IMR-90 (cell line): ENCODE results near the gene SNX14. TPM values are rescaled to one million over a fixed set of nuclear protein-coding genes. Genes with fewer than 3 reads are reported as not detected.

Experiments
- ATAC-seq: fragments of 200-7000 bp; cut with Tn5 transposase; 2 replicates; pipeline ENCODE4 v1.9.1; 2020; ENCODE audit warnings: low read depth, mild to moderate bottlenecking, moderate library complexity
- BruUV-seq: library from RNA; stranded (reverse); fragments of 400-500 nt; replicated peaks from 2 replicates; lab custom pipeline; 2021; lab: Mats Ljungman, UMichigan
- CTCF ChIA-PET: fragments of 300-600 bp; formaldehyde crosslinking; extraction: SDS; loops from one replicate; lab custom pipeline; 2021; ENCODE audit warnings: antibody characterized with exemption; lab: Yijun Ruan, JAX
- POLR2A ChIA-PET: fragments of 300-600 bp; sonication (Branson Sonifier 250); formaldehyde crosslinking; loops from one replicate; lab custom pipeline; 2022; ENCODE audit warnings: antibody characterized with exemption; ENCODE audit not compliant: unreplicated experiment; lab: Charles Lee
- DNase-seq: peaks from one replicate; pipeline ENCODE4 v3.0.0; 2013
- H2AFZ ChIP-seq: replicated peaks from 2 replicates; pipeline ENCODE3; 2013; ENCODE audit warnings: low read length, mild to moderate bottlenecking; ENCODE audit not compliant: poor library complexity
- H2AK5ac ChIP-seq: 2 replicates; pipeline ENCODE4 v1.6.1; 2013; ENCODE audit warnings: low read depth, low read length, inconsistent platforms
- H2AK9ac ChIP-seq: replicated peaks from 2 replicates; pipeline ENCODE3; 2013; ENCODE audit warnings: mild to moderate bottlenecking, low read depth, low read length, moderate library complexity; ENCODE audit not compliant: poor library complexity
- H2BK120ac ChIP-seq: 2 replicates; pipeline ENCODE4 v1.6.1; 2013; ENCODE audit warnings: low read depth, low read length, inconsistent platforms
- H2BK15ac ChIP-seq: 3 replicates; pipeline ENCODE4 v1.6.1; 2013; ENCODE audit warnings: low read depth, low read length, inconsistent platforms
- H2BK20ac ChIP-seq: 2 replicates; pipeline ENCODE4 v1.6.1; 2013; ENCODE audit warnings: low read depth, mild to moderate bottlenecking, inconsistent platforms, low read length, moderate library complexity
- H2BK5ac ChIP-seq: 2 replicates; pipeline ENCODE4 v1.6.1; 2013; ENCODE audit warnings: mild to moderate bottlenecking, low read depth, low read length, inconsistent platforms; ENCODE audit not compliant: poor library complexity, severe bottlenecking
- H3K14ac ChIP-seq: replicated peaks from 2 replicates; pipeline ENCODE4 v1.6.1; 2013; ENCODE audit warnings: low read depth, low read length, inconsistent platforms
- H3K18ac ChIP-seq: 2 replicates; pipeline ENCODE4 v1.6.1; 2013; ENCODE audit warnings: low read depth, low read length, control low read depth
- H3K23ac ChIP-seq: 2 replicates; pipeline ENCODE4 v1.6.1; 2013; ENCODE audit warnings: low read depth, low read length, inconsistent platforms
- H3K27ac ChIP-seq: 2 replicates; pipeline ENCODE4 v1.5.1; 2013; ENCODE audit warnings: mild to moderate bottlenecking, control low read depth, low read length; ENCODE audit not compliant: insufficient read depth
- H3K27me3 ChIP-seq: 2 replicates; pipeline ENCODE4 v1.6.1; 2013; ENCODE audit warnings: low read length; ENCODE audit not compliant: control insufficient read depth, insufficient read depth
- H3K36me3 ChIP-seq: 2 replicates; pipeline ENCODE4 v1.6.1; 2013; ENCODE audit warnings: low read length, mixed read lengths; ENCODE audit not compliant: control insufficient read depth, insufficient read depth
- H3K4ac ChIP-seq: 2 replicates; pipeline ENCODE4 v1.6.1; 2013; ENCODE audit warnings: low read depth, low read length, inconsistent platforms
- H3K4me1 ChIP-seq: 2 replicates; pipeline ENCODE4 v1.6.1; 2013; ENCODE audit warnings: low read length, mixed read lengths; ENCODE audit not compliant: control insufficient read depth, insufficient read depth
- H3K4me2 ChIP-seq: 2 replicates; pipeline ENCODE4 v1.6.1; 2013; ENCODE audit warnings: low read depth, mild to moderate bottlenecking, control low read depth, low read length, moderate library complexity
- H3K4me3 ChIP-seq: 2 replicates; pipeline ENCODE4 v1.5.1; 2013; ENCODE audit warnings: low read depth, mild to moderate bottlenecking, control low read depth, low read length, moderate library complexity; ENCODE audit not compliant: insufficient read depth
- H3K56ac ChIP-seq: 2 replicates; pipeline ENCODE4 v1.6.1; 2013; ENCODE audit warnings: low read length, inconsistent platforms; ENCODE audit not compliant: insufficient read depth; ENCODE audit errors: extremely low read depth
- H3K79me1 ChIP-seq, 2 experiments: 2 replicates each; pipeline ENCODE4 v1.6.1; 2013; ENCODE audit warnings: low read length in 2 of 2, inconsistent platforms in 1 of 2, low read depth in 1 of 2
- H3K9ac ChIP-seq: 2 replicates; pipeline ENCODE4 v1.6.1; 2013; ENCODE audit warnings: low read depth, low read length, control low read depth
- H3K9me1 ChIP-seq: 2 replicates; pipeline ENCODE4 v1.6.1; 2013; ENCODE audit warnings: low read length, inconsistent platforms; ENCODE audit not compliant: insufficient read depth
- H3K9me3 ChIP-seq: 2 replicates; pipeline ENCODE4 v1.6.1; 2013; ENCODE audit warnings: low read length; ENCODE audit not compliant: control insufficient read depth, insufficient read depth
- H4K20me1 ChIP-seq: 2 replicates; pipeline ENCODE4 v1.6.1; 2013; ENCODE audit warnings: low read length, inconsistent platforms; ENCODE audit not compliant: insufficient read depth
- H4K5ac ChIP-seq: 2 replicates; pipeline ENCODE4 v1.6.1; 2013; ENCODE audit warnings: mild to moderate bottlenecking, low read depth, low read length, control low read depth
- H4K8ac ChIP-seq, 2 experiments: 2 replicates each; pipeline ENCODE4 v1.6.1; 2013; ENCODE audit warnings: low read depth in 2 of 2, low read length in 2 of 2, control low read depth in 1 of 2, inconsistent platforms in 1 of 2
- H4K91ac ChIP-seq: 2 replicates; pipeline ENCODE4 v1.6.1; 2013; ENCODE audit warnings: low read depth, low read length, inconsistent platforms; ENCODE audit not compliant: insufficient read depth
- NFE2L2 ChIP-seq: fragments of 150-350 bp; IDR thresholded peaks from 2 replicates; pipeline ENCODE4 v1.6.1; 2016; ENCODE audit warnings: low read depth, mild to moderate bottlenecking, low read length
- POLR2A ChIP-seq: IDR thresholded peaks from 2 replicates; pipeline ENCODE4 v1.6.1; 2012; ENCODE audit warnings: mild to moderate bottlenecking, low read depth, low read length
- WGBS, 2 experiments: methylation state at CpG; one replicate each; pipeline versions ENCODE4 v1.1.5 to v1.1.7; 2013; ENCODE audit warnings: missing lambda C conversion rate in 2 of 2; ENCODE audit not compliant: insufficient read length in 1 of 2; ENCODE audit errors: extremely low coverage in 2 of 2; 5-methylcytosine and 5-hydroxymethylcytosine counted together
- dilution Hi-C: fragments of 300-500 bp; cut with HindIII; formaldehyde crosslinking; loops from one replicate; pipeline ENCODE4 v1.14.3; 2018; ENCODE audit warnings: low sequenced_read_pairs; ENCODE audit not compliant: unreplicated experiment
- in situ Hi-C: fragments of 300-500 bp; cut with MboI; formaldehyde crosslinking; loops from 3 replicates; pipeline ENCODE4 v1.14.3; 2019; ENCODE audit warnings: low sequenced_read_pairs, inconsistent platforms, mixed read lengths
- intact Hi-C: fragments of 100-400 bp; cut with micrococcal nuclease; formaldehyde crosslinking; loops from 2 replicates; pipeline ENCODE4 v1.10.0; 2022
- polyA plus RNA-seq, 3 experiments: library from polyadenylated mRNA; depleted of rRNA; stranded (reverse); fragments of >200 nt; gene quantifications; 2 replicates each; pipeline ENCODE4 v1.2.3, GENCODE V29; 2012; ENCODE audit warnings: low replicate concordance in 1 of 3
- total RNA-seq: library from RNA; depleted of rRNA; stranded (reverse); fragments of >200 nt; gene quantifications from 2 replicates; pipeline ENCODE4 v1.2.3, GENCODE V29; 2012

Gene SNX14
- total and polyA plus RNA-seq, 2 of the 4 experiments (the other 2 are of a cell fraction), result 39.9 to 61.8 TPM

DNA sequence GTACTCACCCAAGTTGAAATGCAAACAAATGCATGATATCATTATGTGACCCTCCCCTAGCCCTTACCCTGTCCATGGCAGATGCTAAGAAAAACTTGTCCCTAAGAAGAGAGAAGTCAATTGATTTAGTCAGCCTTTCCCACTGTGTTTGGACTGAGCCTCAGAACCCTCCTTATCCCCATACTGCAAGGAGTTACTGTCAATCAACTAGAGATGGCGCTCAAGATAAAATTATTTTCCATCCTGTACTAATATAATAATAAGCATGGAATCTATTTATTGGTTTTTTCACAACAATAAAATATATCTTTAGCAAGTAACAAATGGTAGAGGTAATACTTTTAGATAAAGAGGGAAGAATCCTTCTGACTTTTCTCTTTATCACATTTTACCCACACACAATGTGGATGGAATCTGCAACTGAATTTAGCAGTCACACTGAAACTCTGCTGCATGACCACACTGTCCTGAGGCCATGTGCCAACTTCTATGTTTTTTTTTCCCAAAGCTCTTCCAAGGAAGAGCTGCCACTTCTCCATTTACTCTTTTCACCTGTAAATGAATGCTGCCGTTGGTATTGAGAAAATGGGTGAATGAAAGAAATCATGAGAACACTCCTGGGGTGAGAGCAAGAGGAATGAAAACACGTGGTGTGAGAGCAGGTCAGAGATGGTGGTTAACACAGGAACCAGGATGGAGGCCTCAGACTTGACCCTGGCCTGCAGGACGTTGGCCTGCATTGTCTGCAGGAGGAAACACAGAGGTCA lies 133.3 kb downstream of the SNX14 start:
- peak overlapping the region; percentile 63 for H2BK5ac ChIP-seq
- H3K36me3 ChIP-seq, result peaks cover 7% of the 10 kb centered on the region; the same call in 1 of the 2 replicates
- peak overlapping the region; percentile 60 for H3K14ac ChIP-seq
- H4K5ac ChIP-seq, result peak overlapping the region; percentile 33; the same call in 1 of the 2 replicates
- peaks cover 45% of the 10 kb centered on the region for H3K9me1 ChIP-seq
- H4K91ac ChIP-seq, result peak overlapping the region; percentile 51
- H2AFZ ChIP-seq, result no peak overlapping the region
- CTCF ChIA-PET, result no interaction called here
- no peak overlapping the region for H3K27ac ChIP-seq
- in situ Hi-C loops (no loop called here), dilution Hi-C loops (no loop called here), intact Hi-C loops (no loop called here)
- peaks cover 42% of the 10 kb centered on the region for H4K20me1 ChIP-seq
- no CpG with 5 or more reads among the region's 4 CpGs for WGBS, 2 experiments
- H3K56ac ChIP-seq, result peak overlapping the region; percentile 36; the same call in 1 of the 2 replicates
- ATAC-seq (no peak), DNase-seq (no peak)
- H3K4me1 ChIP-seq, result peaks cover 49% of the 10 kb centered on the region
- H3K18ac ChIP-seq, result peak overlapping the region; percentile 76; the same call in 1 of the 2 replicates
- peaks cover 35 to 68% of the 10 kb centered on the region in 2 experiments for H3K79me1 ChIP-seq
- H3K4ac ChIP-seq, result peak overlapping the region; percentile 84
- H2AK9ac ChIP-seq, result no peak overlapping the region
- H3K9ac ChIP-seq, result no peak overlapping the region
- POLR2A ChIA-PET, result no interaction called here
- TF ChIP-seq NFE2L2 (no peak), POLR2A (0 out of 2 replicates have a peak, but pooled peaks have one; percentile 0)
- no peak overlapping the region for H3K4me3 ChIP-seq
- H3K23ac ChIP-seq, result peak overlapping the region; percentile 21
- H2BK120ac ChIP-seq, result peak overlapping the region; percentile 66
- peak overlapping the region; percentile 16 to 60 for H4K8ac ChIP-seq
- H2BK20ac ChIP-seq, result peak overlapping the region; percentile 41
- no peaks in the 10 kb centered on the region for H3K27me3 ChIP-seq
- H2BK15ac ChIP-seq, result peak overlapping the region; percentile 78
- no TSS peak for BruUV-seq
- H2AK5ac ChIP-seq, result peak overlapping the region; percentile 76
- H3K4me2 ChIP-seq, result peak overlapping the region; percentile 16; the same call in 1 of the 2 replicates
- no peaks in the 10 kb centered on the region for H3K9me3 ChIP-seq
